GM12878 (cell line): ENCODE data around the gene IGF2BP2.

Source experiments
- BHLHE40 ChIP-seq, 2 experiments: fragments of 450-650 bp in 1 of 2; IDR thresholded peaks; 2 replicates each; pipeline ENCODE4 v1.6.1; 2011 to 2017; ENCODE audit warnings: low read depth in 2 of 2, borderline replicate concordance in 1 of 2, improper control_type of control experiment in 1 of 2, low read length in 1 of 2, mild to moderate bottlenecking in 1 of 2
- BRCA1 ChIP-seq: IDR thresholded peaks from 2 replicates; pipeline ENCODE4 v1.6.1; 2011; ENCODE audit warnings: low read depth, low read length, improper control_type of control experiment
- CTCF ChIP-seq, 3 experiments: IDR thresholded peaks in 2 of 3; conservative IDR thresholded peaks in 1 of 3; 2 replicates each; pipeline ENCODE4 v1.5.1; 2011; ENCODE audit warnings: low read depth in 3 of 3, low read length in 3 of 3, mild to moderate bottlenecking in 3 of 3, control low read depth in 2 of 3, moderate library complexity in 2 of 3, inconsistent platforms in 1 of 3, mixed read lengths in 1 of 3; ENCODE audit not compliant: control insufficient read depth in 2 of 3, insufficient read depth in 1 of 3; ENCODE audit errors: extremely low read depth in 1 of 3
- FOXM1 ChIP-seq: IDR thresholded peaks from 2 replicates; pipeline ENCODE4 v1.6.1; 2012; ENCODE audit warnings: low read depth, mild to moderate bottlenecking, inconsistent platforms, low read length, moderate library complexity
- GABPA ChIP-seq: IDR thresholded peaks from 2 replicates; pipeline ENCODE4 v1.6.1; 2014; ENCODE audit warnings: antibody characterized with exemption, low read depth, mild to moderate bottlenecking, inconsistent platforms
- JUNB ChIP-seq: IDR thresholded peaks from 2 replicates; pipeline ENCODE4 v1.6.1; 2016; ENCODE audit warnings: antibody characterized with exemption, mild to moderate bottlenecking
- MXI1 ChIP-seq: fragments of 150-350 bp; IDR thresholded peaks from 2 replicates; pipeline ENCODE4 v1.6.1; 2011; ENCODE audit warnings: low read depth, mild to moderate bottlenecking, inconsistent platforms, low read length, improper control_type of control experiment
- RAD21 ChIP-seq: IDR thresholded peaks from 2 replicates; pipeline ENCODE4 v1.6.1; 2011; ENCODE audit warnings: mild to moderate bottlenecking, low read depth, low read length, moderate library complexity; ENCODE audit not compliant: insufficient read depth
- TAF1 ChIP-seq: IDR thresholded peaks from 2 replicates; pipeline ENCODE4 v1.6.1; 2011; ENCODE audit warnings: mild to moderate bottlenecking, low read depth, low read length, borderline replicate concordance
- USF1 ChIP-seq: IDR thresholded peaks from 2 replicates; pipeline ENCODE4 v1.6.1; 2011; ENCODE audit warnings: borderline replicate concordance, low read depth, mild to moderate bottlenecking, moderate library complexity, mixed read lengths, low read length; ENCODE audit not compliant: insufficient read depth; ENCODE audit errors: extremely low read length

- TF ChIP-seq CTCF (IDR thresholded peaks at IDR 0.05 in 2 of 3, conservative IDR thresholded peaks at IDR 0.05 in 1 of 3; ENCODE audit: control insufficient read depth in 2 of 3, extremely low read depth in 1 of 3, insufficient read depth in 1 of 3, low read depth in 3 of 3, low read length in 3 of 3) (no peak), GABPA (no peak), RAD21 (no peak), BRCA1 (no peak), TAF1 (no peak), MXI1 (no peak), BHLHE40 (IDR thresholded peaks at IDR 0.05; ENCODE audit: borderline replicate concordance in 1 of 2, low read depth in 2 of 2, low read length in 1 of 2) (no peak), JUNB (no peak), FOXM1 (no peak), USF1 (no peak)
These were observed 27.5 kb downstream of the IGF2BP2 start for GRCh38 chr3:185797108-185797881.
